HG03135 (cell line): ENCODE data around the gene SF3B1.
"Not testable (repeated sequence)": the region's sequence is repeated elsewhere in the genome, so short reads cannot be mapped to it uniquely, and the experiment has no call there.

Experiments used
- ATAC-seq: cut with Tn5 transposase; IDR thresholded peaks from one replicate; pipeline ENCODE4 v1.9.1; 2021; ENCODE audit warnings: mild to moderate bottlenecking, moderate library complexity; ENCODE audit not compliant: unreplicated experiment

SF3B1 gene

GRCh38 chr2:197433780-197434438, 919 bp downstream of the SF3B1 start:
- ATAC-seq: no peak

DNA sequence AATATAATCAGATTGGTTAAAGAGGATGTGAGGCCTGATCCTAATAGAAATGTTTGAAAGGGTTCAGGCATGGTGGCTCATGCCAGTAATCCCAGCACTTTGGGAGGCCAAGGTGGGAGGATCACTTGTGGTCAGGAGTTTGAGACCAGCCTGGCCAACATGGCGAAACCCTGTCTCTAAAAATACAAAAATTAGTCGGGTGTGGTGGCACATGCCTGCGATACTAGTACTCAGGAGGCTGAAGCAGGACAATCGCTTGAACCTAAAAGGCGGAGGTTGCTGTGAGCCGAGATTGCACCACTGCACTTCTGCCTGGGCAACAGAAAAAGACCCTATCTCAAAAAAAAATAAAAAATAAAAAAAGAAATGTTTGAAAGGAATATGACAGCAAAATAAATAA, 2.3 kb downstream of the SF3B1 start:
- not testable (repeated sequence) for ATAC-seq

GRCh38 chr2:197431858-197432257, 3.0 kb downstream of the SF3B1 start:
- no peak for ATAC-seq

DNA sequence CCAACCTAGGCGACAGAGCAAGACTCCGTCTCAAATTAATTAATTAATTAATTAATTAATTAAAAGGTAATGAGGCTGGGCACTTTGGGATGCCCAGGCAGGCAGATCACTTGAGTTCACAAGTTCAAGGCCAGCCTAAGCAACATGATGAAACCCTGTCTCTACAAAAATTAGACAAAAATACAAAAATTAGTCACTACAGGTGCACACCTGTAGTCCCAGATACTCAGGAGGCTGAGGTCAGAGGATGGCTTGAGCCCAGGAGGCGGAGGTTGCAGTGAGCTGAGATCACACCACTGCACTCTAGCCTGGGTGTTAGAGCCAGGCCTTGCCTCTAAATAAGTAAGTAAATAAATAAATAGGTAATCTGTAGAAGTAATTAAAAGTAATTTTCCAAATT, 6.8 kb downstream of the SF3B1 start:
- no peak for ATAC-seq

GRCh38 chr2:197426723-197427603, 7.9 kb downstream of the SF3B1 start:
- ATAC-seq: no peak

DNA sequence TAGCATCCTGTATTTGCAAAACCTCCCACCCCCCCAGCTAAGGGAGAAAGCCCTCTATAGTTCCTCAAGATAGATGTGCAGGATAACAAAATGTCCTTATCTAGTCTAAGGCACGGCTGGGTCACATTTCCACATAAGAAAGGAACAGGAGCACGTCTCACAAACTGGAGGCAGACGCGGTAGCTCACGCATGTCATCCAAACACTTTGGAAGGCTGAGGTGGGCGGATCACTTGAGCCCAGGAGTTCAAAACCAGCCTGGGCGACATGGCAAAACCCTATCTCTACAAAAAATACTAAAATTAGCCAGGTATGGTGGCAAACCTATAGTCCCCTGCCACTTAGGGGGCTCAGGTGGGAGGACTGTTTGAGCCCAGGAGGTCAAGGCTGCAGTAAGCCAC, 9.3 kb downstream of the SF3B1 start:
- ATAC-seq: no peak

- ATAC-seq: no peak
These were observed 11.5 kb downstream of the SF3B1 start for GRCh38 chr2:197423307-197423706.

DNA sequence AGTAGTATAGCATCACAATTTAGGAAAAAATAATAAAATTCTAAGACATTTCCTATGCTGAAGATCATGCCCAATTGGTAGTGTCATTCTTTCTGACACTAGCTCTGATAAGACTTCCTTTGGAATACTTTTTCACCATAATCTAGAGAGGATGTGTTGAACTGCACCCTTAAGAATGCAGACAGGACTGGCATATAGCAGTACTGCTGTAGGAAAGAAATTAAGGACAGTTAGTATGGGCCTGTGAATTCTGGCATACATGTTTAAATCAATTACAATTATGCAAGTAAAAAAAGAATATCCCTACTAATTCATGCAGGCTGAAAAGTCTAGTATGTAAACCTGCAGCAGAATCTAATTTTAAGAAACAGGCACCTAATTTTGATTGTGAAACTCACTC, 15.4 kb downstream of the SF3B1 start:
- ATAC-seq: no peak

DNA sequence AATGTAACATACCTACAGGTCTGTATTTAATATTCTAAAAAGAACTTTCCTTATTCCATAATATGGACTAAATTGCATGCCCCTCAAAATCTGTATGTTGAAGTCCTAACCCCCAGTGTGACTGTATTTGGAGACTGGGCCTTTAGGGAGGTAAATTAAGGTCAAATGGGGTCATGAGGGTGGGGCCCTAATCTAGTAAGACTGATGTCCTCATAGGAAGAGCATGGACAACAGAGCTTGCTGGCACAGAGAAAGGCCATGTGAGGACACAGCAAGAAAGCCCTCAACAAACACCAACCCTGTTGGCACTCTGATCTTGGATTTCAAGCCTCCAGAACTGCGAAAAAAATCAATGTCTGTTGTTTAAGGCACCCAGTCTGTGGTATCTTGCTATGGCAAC, 18.6 kb downstream of the SF3B1 start:
- no peak for ATAC-seq

- no peak for ATAC-seq
These were observed 20.3 kb downstream of the SF3B1 start for GRCh38 chr2:197414515-197414914.

GRCh38 chr2:197414039-197414438, 20.8 kb downstream of the SF3B1 start:
- ATAC-seq: no peak

GRCh38 chr2:197405582-197405981, 29.2 kb downstream of the SF3B1 start:
- no peak for ATAC-seq

DNA sequence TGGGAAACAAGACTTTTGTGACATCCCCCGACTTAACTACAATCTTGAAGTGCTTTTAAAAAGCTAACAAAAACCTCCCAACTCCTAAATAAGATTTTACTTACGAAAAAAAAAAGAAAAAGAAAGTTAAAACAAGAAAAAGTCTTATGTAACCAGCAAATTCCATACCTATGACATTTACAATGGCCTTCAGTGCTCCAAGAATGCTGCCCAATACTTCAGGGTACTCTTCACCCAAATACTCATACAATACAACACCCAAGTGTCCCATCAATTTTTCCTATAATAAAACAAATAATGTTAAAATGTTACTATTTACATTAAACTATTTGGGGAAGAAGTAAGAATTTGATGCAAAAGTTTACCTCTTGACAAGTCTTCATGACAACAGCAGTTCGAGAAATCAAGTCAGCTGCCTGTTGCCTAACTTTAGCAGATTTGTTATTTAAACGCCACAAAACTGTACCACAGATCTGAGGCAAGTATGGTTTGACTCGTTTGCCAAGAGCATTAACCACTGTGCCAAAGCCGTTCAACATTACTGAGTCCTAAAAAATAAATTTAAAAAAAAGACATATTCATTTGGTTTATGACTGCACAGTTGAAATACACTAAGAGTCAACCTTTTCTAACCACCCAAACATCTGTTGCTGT, 34.8 kb downstream of the SF3B1 start:
- ATAC-seq: no peak

- no peak for ATAC-seq
These were observed 35.9 kb downstream of the SF3B1 start for GRCh38 chr2:197398913-197399312.

GRCh38 chr2:197391220-197391717, 43.6 kb downstream of the SF3B1 start:
- no peak for ATAC-seq

GRCh38 chr2:197388866-197389587, 45.8 kb downstream of the SF3B1 start:
- ATAC-seq: no peak

DNA sequence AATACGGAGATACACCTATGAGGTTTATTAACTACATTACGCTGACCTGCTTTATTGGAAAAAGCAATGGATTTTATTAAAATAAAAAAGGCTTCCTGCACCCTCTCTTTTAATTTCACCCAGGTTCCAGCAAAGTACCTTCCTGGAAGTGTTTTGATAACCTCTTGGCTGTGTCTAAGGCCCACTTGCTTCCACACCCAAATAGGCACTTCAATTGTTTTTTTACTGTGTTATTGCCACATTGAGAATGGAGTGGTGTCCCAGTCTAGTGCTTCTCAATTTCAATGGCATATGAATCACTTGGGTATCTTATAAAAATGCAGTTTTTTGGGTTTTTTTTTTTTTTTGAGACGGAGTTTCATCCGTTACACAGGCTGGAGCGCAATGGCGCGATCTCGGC, 47.6 kb downstream of the SF3B1 start:
- ATAC-seq: no peak

- no peak for ATAC-seq
These were observed 48.6 kb downstream of the SF3B1 start for GRCh38 chr2:197386242-197386641.

- no peak for ATAC-seq
These were observed 51.0 kb downstream of the SF3B1 start for GRCh38 chr2:197383825-197384224.

DNA sequence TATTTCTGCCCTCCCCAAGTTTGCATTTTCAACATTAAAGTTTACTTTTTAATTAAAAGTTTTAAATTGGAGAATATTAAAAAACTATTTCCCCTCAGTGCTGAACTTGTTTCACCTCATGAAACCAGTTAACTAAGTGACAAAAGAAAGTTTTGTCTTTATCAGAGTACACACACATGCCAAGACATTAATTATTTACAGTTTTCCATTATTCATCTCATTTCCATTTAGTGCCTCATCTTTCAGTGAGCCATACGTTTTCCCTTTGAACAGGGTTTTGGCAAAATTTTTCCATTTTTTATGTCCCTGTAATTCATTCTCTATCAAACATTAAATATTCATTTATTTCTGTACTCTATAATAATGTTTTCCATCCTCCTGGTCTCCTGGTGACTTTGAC, 53.2 kb downstream of the SF3B1 start:
- no peak for ATAC-seq

GRCh38 chr2:197379918-197380309, 54.9 kb downstream of the SF3B1 start:
- ATAC-seq: not testable (repeated sequence)
